ENCODE data around the gene ABCC1.

The ABCC1 gene

GRCh38 chr16:16073001-16073545 is 123.7 kb downstream of the ABCC1 start:
- H3K4me1 ChIP-seq (ENCODE audit: insufficient read depth, low read length, severe bottlenecking): no peaks in the 10 kb centered on the region
- no peak overlapping the region for H3K4me2 ChIP-seq (ENCODE audit: low read length)
- TF ChIP-seq EZH2 (IDR thresholded peaks at IDR 0.05; ENCODE audit: borderline replicate concordance, low read length): no peak
- TF ChIP-seq, protein P1, sequence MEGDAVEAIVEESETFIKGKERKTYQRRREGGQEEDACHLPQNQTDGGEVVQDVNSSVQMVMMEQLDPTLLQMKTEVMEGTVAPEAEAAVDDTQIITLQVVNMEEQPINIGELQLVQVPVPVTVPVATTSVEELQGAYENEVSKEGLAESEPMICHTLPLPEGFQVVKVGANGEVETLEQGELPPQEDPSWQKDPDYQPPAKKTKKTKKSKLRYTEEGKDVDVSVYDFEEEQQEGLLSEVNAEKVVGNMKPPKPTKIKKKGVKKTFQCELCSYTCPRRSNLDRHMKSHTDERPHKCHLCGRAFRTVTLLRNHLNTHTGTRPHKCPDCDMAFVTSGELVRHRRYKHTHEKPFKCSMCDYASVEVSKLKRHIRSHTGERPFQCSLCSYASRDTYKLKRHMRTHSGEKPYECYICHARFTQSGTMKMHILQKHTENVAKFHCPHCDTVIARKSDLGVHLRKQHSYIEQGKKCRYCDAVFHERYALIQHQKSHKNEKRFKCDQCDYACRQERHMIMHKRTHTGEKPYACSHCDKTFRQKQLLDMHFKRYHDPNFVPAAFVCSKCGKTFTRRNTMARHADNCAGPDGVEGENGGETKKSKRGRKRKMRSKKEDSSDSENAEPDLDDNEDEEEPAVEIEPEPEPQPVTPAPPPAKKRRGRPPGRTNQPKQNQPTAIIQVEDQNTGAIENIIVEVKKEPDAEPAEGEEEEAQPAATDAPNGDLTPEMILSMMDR (IDR thresholded peaks at IDR 0.05; ENCODE audit: low read length): no peak
- H4K20me1 ChIP-seq (ENCODE audit: insufficient read depth, low read length): no peaks in the 10 kb centered on the region
- no peaks in the 10 kb centered on the region for H3K27me3 ChIP-seq (ENCODE audit: insufficient read depth, low read length)
- no peaks in the 10 kb centered on the region for H3F3A ChIP-seq (ENCODE audit: insufficient read depth, low read length)
- H3K27ac ChIP-seq (ENCODE audit: low read depth, low read length, poor library complexity, severe bottlenecking): no peak overlapping the region
- H3K9me3 ChIP-seq (ENCODE audit: low read length): no peaks in the 10 kb centered on the region
- no peak overlapping the region for H3K4me3 ChIP-seq (ENCODE audit: low read depth, low read length, poor library complexity, severe bottlenecking)
- no peak overlapping the region for H2AFZ ChIP-seq (ENCODE audit: low read length)
- H3K36me3 ChIP-seq (ENCODE audit: insufficient read depth, low read length): peaks cover 76% of the 10 kb centered on the region
- no peaks in the 10 kb centered on the region for H3K79me2 ChIP-seq (ENCODE audit: insufficient read depth, low read length)
- no peak overlapping the region for H3K9ac ChIP-seq (ENCODE audit: low read length)
- H3K9me2 ChIP-seq (ENCODE audit: low read depth, low read length): no peaks in the 10 kb centered on the region

DNA sequence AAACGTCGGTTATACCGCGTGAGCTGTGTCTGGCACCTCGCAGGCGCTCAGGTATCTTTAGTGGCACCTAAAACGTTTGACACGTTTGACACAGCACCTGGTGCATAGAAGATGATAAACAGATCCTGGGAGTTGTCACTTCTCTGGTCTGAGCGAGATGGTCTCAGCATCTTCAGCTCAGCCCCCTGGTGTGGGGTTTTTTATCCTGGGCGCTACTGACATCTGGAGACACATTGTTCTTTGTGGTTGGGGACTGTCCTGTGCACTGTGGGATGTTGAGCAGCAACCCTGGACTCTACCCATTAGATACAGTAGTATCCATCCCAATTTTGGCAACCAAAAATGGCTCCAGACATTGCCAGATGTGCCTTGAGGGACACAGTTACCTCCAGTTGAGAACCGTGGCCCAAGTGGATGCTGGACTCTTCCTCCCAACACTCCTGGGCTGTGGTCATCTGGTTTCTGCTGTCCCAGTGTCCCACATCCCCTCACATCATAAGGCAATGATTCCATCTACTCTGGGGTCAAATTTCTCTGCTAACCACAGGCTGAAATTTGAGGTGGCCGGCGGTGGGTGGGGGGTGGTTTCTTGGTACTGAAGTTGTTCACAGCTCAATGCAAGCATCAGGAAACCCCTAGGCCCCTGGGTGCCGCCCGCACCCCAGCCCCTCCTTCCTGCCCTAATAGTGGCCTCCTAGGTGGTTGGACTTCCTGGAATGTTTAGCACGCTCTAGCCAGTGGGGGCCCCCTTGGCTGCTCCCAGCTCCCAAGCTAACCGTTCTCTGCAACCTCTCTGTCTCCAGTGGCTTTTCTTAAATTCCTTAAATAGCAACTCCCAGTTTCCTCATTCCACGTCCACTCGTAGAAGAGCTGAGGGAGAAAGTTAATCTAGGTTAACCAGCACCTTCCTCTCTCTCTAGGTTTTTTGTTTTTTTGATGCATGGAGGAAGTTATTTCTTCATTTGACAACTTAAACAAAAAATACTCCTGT is 124.8 kb downstream of the ABCC1 start:
- H2AFZ ChIP-seq (ENCODE audit: low read length): no peak overlapping the region
- H3K27me3 ChIP-seq (ENCODE audit: insufficient read depth, low read length): no peaks in the 10 kb centered on the region
- H3K4me2 ChIP-seq (ENCODE audit: low read length): no peak overlapping the region
- H3K27ac ChIP-seq (ENCODE audit: low read depth, low read length, poor library complexity, severe bottlenecking): no peak overlapping the region
- no peaks in the 10 kb centered on the region for H3F3A ChIP-seq (ENCODE audit: insufficient read depth, low read length)
- no peak overlapping the region for H3K4me3 ChIP-seq (ENCODE audit: low read depth, low read length, poor library complexity, severe bottlenecking)
- no peaks in the 10 kb centered on the region for H4K20me1 ChIP-seq (ENCODE audit: insufficient read depth, low read length)
- peaks cover 78% of the 10 kb centered on the region for H3K36me3 ChIP-seq (ENCODE audit: insufficient read depth, low read length)
- H3K4me1 ChIP-seq (ENCODE audit: insufficient read depth, low read length, severe bottlenecking): no peaks in the 10 kb centered on the region
- no peaks in the 10 kb centered on the region for H3K9me2 ChIP-seq (ENCODE audit: low read depth, low read length)
- no peak for TF ChIP-seq EZH2 (IDR thresholded peaks at IDR 0.05; ENCODE audit: borderline replicate concordance, low read length)
- TF ChIP-seq, protein P1 (IDR thresholded peaks at IDR 0.05; ENCODE audit: low read length): no peak
- H3K79me2 ChIP-seq (ENCODE audit: insufficient read depth, low read length): no peaks in the 10 kb centered on the region
- H3K9ac ChIP-seq (ENCODE audit: low read length): no peak overlapping the region
- H3K9me3 ChIP-seq (ENCODE audit: low read length): no peaks in the 10 kb centered on the region

DNA sequence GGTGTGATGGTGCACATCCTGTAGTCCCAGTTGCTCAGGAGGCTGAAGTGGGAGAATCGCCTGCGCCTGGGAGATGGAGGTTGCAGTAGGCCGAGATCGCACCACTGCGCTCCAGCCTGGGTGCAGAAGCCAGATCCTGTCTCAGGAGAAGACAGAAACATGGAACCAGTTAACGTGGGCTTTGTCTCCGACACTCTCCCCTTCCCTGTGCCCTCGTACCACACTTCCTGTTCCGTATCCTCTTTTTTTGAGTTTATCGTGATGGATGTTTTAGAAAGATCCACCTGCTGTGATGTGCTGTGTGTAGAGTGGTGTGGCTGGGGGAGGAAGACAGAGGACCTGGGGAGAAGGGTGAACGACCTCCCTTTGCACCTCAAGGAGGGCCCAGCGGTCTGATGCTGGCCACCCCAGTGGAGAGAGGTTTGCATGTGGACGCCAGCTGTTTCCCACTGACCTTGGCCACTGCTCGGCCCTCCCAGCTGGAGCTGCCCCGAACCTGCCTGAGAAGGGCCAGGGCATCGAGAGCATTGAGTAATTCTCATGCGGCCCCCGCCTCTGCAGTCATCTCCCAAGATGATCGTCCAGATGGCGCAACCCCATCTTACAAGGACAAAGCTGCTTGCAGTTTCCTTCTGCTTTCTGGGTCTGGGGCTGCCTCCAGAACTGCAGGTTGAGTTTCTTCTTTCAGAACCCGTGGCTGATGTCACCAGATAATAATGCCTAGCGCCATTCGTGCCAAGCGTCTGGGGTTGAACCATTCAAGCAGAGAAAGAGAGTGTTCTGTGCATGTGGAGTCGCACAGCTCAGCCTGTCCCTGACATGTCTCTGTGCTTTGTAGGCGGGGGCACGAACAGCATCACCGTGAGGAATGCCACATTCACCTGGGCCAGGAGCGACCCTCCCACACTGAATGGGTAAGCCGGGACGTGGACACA is 126.3 kb downstream of the ABCC1 start:
- Histone ChIP-seq H3K9me3 (ENCODE audit: low read length) (no peaks in the 10 kb centered on the region), H3K9me2 (ENCODE audit: low read depth, low read length) (no peaks in the 10 kb centered on the region), H3K79me2 (ENCODE audit: insufficient read depth, low read length) (no peaks in the 10 kb centered on the region), H3K4me2 (ENCODE audit: low read length) (no peak overlapping the region), H3K36me3 (ENCODE audit: insufficient read depth, low read length) (peaks cover 82% of the 10 kb centered on the region), H4K20me1 (ENCODE audit: insufficient read depth, low read length) (no peaks in the 10 kb centered on the region), H3F3A (ENCODE audit: insufficient read depth, low read length) (no peaks in the 10 kb centered on the region), H3K4me3 (ENCODE audit: low read depth, low read length, poor library complexity, severe bottlenecking) (no peak overlapping the region), H2AFZ (ENCODE audit: low read length) (no peak overlapping the region), H3K27ac (ENCODE audit: low read depth, low read length, poor library complexity, severe bottlenecking) (no peak overlapping the region), H3K9ac (ENCODE audit: low read length) (no peak overlapping the region), H3K4me1 (ENCODE audit: insufficient read depth, low read length, severe bottlenecking) (no peaks in the 10 kb centered on the region), H3K27me3 (ENCODE audit: insufficient read depth, low read length) (no peaks in the 10 kb centered on the region)
- TF ChIP-seq, protein P1 (IDR thresholded peaks at IDR 0.05; ENCODE audit: low read length): no peak
- no peak for TF ChIP-seq EZH2 (IDR thresholded peaks at IDR 0.05; ENCODE audit: borderline replicate concordance, low read length)
